22Rv1 (cell line): ENCODE data around the gene DDAH1.

Source experiments
- H3K27ac ChIP-seq: fragments of 450-650 bp; 2 replicates; pipeline ENCODE4 v1.5.1; 2017
- CTCF ChIP-seq: fragments of 450-650 bp; IDR thresholded peaks from 2 replicates; pipeline ENCODE4 v1.5.1; 2017; ENCODE audit warnings: mild to moderate bottlenecking
- ZFX ChIP-seq: fragments of 450-650 bp; IDR thresholded peaks from 2 replicates; pipeline ENCODE4 v1.6.1; 2017; ENCODE audit warnings: antibody characterized with exemption, borderline replicate concordance

Gene DDAH1

GRCh38 chr1:85360730-85361493, 104.0 kb downstream of the DDAH1 start:
- no peak for TF ChIP-seq ZFX
- no peak for TF ChIP-seq CTCF
- no peak overlapping the region for H3K27ac ChIP-seq

GRCh38 chr1:85359874-85360721, 104.9 kb downstream of the DDAH1 start:
- TF ChIP-seq CTCF = no peak
- no peak for TF ChIP-seq ZFX
- no peak overlapping the region for H3K27ac ChIP-seq

DNA sequence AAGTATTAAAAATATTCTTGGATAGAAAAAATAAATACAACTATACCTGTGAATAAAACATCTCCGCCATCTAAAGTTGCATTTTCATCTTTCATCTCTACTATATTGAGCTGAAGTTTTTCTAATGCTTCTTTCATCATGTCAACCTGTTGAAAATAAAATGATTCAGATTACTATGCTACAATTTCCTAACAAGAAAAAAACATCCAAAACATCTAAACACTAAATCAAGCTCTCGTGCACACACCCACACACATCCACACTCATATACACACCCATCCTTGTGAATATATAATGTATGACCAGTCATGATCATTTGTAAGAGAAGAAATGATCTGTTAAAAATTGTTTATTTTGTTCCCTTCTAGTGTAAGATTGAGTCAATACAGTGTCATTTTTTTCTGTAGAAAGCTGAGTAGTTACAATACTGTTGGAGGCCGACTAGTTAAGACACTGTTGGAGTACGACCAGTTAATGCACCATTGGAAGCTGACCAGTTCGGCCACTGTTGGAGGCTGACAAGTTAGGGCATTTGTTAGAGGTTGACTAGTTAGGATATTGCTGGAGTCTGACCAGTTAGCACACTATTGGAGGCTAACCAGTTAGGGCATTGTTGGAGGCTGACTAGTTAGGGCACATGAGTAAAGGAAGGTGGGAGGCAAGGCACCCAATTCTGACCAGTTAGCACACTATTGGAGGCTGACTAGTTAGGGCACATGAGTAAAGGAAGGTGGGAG, 106.1 kb downstream of the DDAH1 start:
- no peak overlapping the region for H3K27ac ChIP-seq
- TF ChIP-seq CTCF = no peak
- TF ChIP-seq ZFX = no peak

GRCh38 chr1:85357817-85358216, 107.1 kb downstream of the DDAH1 start:
- no peak for TF ChIP-seq CTCF
- no peak for TF ChIP-seq ZFX
- no peak overlapping the region for H3K27ac ChIP-seq

GRCh38 chr1:85356130-85356529, 108.8 kb downstream of the DDAH1 start:
- H3K27ac ChIP-seq = no peak overlapping the region
- TF ChIP-seq CTCF (no peak), ZFX (no peak)

DNA sequence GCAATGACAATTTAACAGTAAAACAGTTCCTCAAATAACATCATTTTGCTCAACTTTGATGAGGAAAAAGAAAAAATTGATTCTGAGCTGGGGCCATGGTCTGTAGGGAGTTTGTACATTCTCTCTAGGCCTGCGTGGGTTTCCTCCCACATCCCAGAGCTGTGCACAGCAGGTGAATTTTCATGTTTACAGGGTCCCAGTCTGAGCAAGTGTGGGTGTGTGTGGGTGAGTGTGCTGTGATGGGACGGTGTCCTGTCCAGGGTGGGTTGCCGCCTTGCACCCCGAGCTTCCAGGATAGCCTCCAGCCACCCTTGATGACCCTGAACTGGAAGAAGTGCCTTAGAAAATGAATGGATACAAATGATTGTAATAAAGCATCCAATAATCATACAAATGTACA, 112.9 kb downstream of the DDAH1 start:
- H3K27ac ChIP-seq = no peak overlapping the region
- TF ChIP-seq CTCF (no peak), ZFX (no peak)
